HUDEP-2 (cell line): ENCODE results near the gene CBFB.
"Not testable (repeated sequence)": the region's sequence is repeated elsewhere in the genome, so short reads cannot be mapped to it uniquely, and the experiment has no call there.

Experiments
- DNase-seq, 76 experiments: peaks; one replicate each; lab custom pipeline; 2025; ENCODE audit not compliant: unreplicated experiment in 76 of 76; lab: John Stamatoyannopoulos, UW

CBFB gene

GRCh38 chr16:67039260-67040020 is 10.5 kb downstream of the CBFB start:
- DNase-seq = no peak

- no peak for DNase-seq
Measured at GRCh38 chr16:67040166-67040565, 11.2 kb downstream of the CBFB start.

- DNase-seq = no peak
Measured at GRCh38 chr16:67040906-67041305, 12.0 kb downstream of the CBFB start.

- DNase-seq = not testable (repeated sequence)
Measured at GRCh38 chr16:67041520-67041919, 12.6 kb downstream of the CBFB start.

GRCh38 chr16:67043420-67043819 is 14.5 kb downstream of the CBFB start:
- no peak for DNase-seq

- no peak for DNase-seq
Measured at GRCh38 chr16:67050796-67051195, 21.8 kb downstream of the CBFB start.

GRCh38 chr16:67052399-67052798 is 23.4 kb downstream of the CBFB start:
- no peak for DNase-seq

GRCh38 chr16:67053767-67054334 is 24.9 kb downstream of the CBFB start:
- no peak for DNase-seq

GRCh38 chr16:67054901-67055300 is 26.0 kb downstream of the CBFB start:
- no peak for DNase-seq

- DNase-seq = peak in 34 of 76 experiments; percentile 2 to 66 (median 38)
Measured at GRCh38 chr16:67055712-67056487, 27.0 kb downstream of the CBFB start.

- no peak for DNase-seq
Measured at GRCh38 chr16:67063008-67063407, 34.1 kb downstream of the CBFB start.

GRCh38 chr16:67068212-67068753 is 39.3 kb downstream of the CBFB start:
- no peak for DNase-seq

- DNase-seq = no peak
Measured at GRCh38 chr16:67071476-67072048, 42.6 kb downstream of the CBFB start.

GRCh38 chr16:67075331-67075730 is 46.4 kb downstream of the CBFB start:
- no peak for DNase-seq

- DNase-seq = no peak
Measured at GRCh38 chr16:67077871-67078270, 48.9 kb downstream of the CBFB start.

GRCh38 chr16:67082100-67082499 is 53.2 kb downstream of the CBFB start:
- DNase-seq = no peak

GRCh38 chr16:67082891-67083290 is 53.9 kb downstream of the CBFB start:
- DNase-seq = no peak

- DNase-seq = no peak
Measured at GRCh38 chr16:67084345-67085028, 55.5 kb downstream of the CBFB start.

- no peak for DNase-seq
Measured at GRCh38 chr16:67086822-67087221, 57.9 kb downstream of the CBFB start.

- no peak for DNase-seq
Measured at GRCh38 chr16:67087291-67087690, 58.3 kb downstream of the CBFB start.

GRCh38 chr16:67087803-67088202 is 58.9 kb downstream of the CBFB start:
- no peak for DNase-seq
